Nephron (organoid): ENCODE measurements around the gene RXRA.
A peak's percentile ranks its signal among the peaks of the same experiment; 100 is the strongest.

Experiments
- H3K27ac Mint-ChIP-seq, 3 experiments: 2 replicates each; pipeline ENCODE4 v1.8.0; 2020; ENCODE audit warnings: mixed read lengths in 3 of 3, mild to moderate bottlenecking in 2 of 3, moderate library complexity in 1 of 3
- H3K27me3 Mint-ChIP-seq: 2 replicates; pipeline ENCODE4 v1.8.0; 2021; ENCODE audit warnings: low read depth, mild to moderate bottlenecking, moderate library complexity, mixed read lengths
- H3K36me3 Mint-ChIP-seq: 2 replicates; pipeline ENCODE4 v1.8.0; 2020; ENCODE audit warnings: low read depth, mixed read lengths
- H3K4me1 Mint-ChIP-seq: 2 replicates; pipeline ENCODE4 v1.8.0; 2020; ENCODE audit warnings: mixed read lengths
- H3K4me3 Mint-ChIP-seq, 3 experiments: 2 replicates each; pipeline ENCODE4 v1.8.0; 2020; ENCODE audit warnings: mild to moderate bottlenecking in 3 of 3, mixed read lengths in 3 of 3, moderate library complexity in 2 of 3
- H3K9me3 Mint-ChIP-seq: 2 replicates; pipeline ENCODE4 v1.8.0; 2020; ENCODE audit warnings: mixed read lengths
- TF ChIP-seq, protein P1 (sequence below), 3 experiments: fragments of 200-600 bp; sonication (generic); IDR thresholded peaks; one replicate each; pipeline ENCODE4 v1.5.0; 2021; ENCODE audit warnings: antibody characterized with exemption in 3 of 3; ENCODE audit not compliant: unreplicated experiment in 3 of 3

The RXRA gene

DNA sequence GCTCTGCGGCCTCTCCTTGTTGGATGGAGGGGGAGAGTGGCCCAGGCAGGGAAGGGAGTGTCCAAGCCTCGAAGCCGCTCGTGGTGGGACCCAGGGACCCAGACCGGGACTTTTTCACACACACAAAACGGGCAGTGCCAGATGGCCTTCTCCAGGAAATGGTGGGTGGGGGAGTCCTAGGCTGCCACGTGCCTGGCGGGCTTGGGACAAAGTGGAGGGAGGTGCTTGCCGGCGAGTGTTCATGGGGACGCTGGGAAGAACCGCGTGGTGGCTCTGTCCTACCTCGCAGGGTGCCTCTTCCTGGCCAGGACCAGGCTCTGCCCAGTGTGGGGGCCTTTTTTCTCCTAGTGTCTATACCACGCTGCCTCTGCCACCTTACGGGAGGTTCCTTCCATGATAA, 160.3 kb downstream of the RXRA start:
- Mint-ChIP-seq H3K4me1 (peaks cover 9% of the 10 kb centered on the region), H3K27ac (peak overlapping the region in 1 of 3 experiments; percentile 39), H3K4me3 (no peak overlapping the region), H3K9me3 (no peaks in the 10 kb centered on the region), H3K27me3 (peaks cover 29% of the 10 kb centered on the region), H3K36me3 (no peaks in the 10 kb centered on the region)
- TF ChIP-seq, protein P1, sequence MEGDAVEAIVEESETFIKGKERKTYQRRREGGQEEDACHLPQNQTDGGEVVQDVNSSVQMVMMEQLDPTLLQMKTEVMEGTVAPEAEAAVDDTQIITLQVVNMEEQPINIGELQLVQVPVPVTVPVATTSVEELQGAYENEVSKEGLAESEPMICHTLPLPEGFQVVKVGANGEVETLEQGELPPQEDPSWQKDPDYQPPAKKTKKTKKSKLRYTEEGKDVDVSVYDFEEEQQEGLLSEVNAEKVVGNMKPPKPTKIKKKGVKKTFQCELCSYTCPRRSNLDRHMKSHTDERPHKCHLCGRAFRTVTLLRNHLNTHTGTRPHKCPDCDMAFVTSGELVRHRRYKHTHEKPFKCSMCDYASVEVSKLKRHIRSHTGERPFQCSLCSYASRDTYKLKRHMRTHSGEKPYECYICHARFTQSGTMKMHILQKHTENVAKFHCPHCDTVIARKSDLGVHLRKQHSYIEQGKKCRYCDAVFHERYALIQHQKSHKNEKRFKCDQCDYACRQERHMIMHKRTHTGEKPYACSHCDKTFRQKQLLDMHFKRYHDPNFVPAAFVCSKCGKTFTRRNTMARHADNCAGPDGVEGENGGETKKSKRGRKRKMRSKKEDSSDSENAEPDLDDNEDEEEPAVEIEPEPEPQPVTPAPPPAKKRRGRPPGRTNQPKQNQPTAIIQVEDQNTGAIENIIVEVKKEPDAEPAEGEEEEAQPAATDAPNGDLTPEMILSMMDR (IDR thresholded peaks at IDR 0.05; ENCODE audit: unreplicated experiment in 3 of 3), result no peak
